H1 (cell line): ENCODE results near the gene PDCD6IP. TPM values are rescaled to one million over a fixed set of nuclear protein-coding genes. Genes with fewer than 3 reads are reported as not detected.
"Not testable (repeated sequence)": the region's sequence is repeated elsewhere in the genome, so short reads cannot be mapped to it uniquely, and the experiment has no call there.

Experiments
- CTCF ChIA-PET: fragments of 300-600 bp; sonication (Branson Sonifier 250); formaldehyde crosslinking; loops from one replicate; lab custom pipeline; 2021; ENCODE audit not compliant: partially characterized antibody; lab: Charles Lee
- POLR2A ChIA-PET: fragments of 300-600 bp; sonication (Branson Sonifier 250); formaldehyde crosslinking; loops from one replicate; lab custom pipeline; 2021; ENCODE audit warnings: inconsistent platforms; ENCODE audit not compliant: partially characterized antibody; lab: Charles Lee
- DNase-seq, 2 experiments: peaks; one replicate each; pipeline versions ENCODE4 v3.0.0 to v3.0.0-alpha.2; 2010 to 2022; ENCODE audit warnings: low spot score in 2 of 2, low read depth in 1 of 2, mixed read lengths in 1 of 2
- FAIRE-seq: peaks from 2 replicates; lab custom pipeline; 2011; peaks lifted over from hg19 to GRCh38; lab: Jason Lieb, UNC
- H2AFZ ChIP-seq: 2 replicates; pipeline ENCODE4 v1.8.1; 2012; ENCODE audit warnings: low read length, inconsistent platforms
- H2AK5ac ChIP-seq: 2 replicates; pipeline ENCODE4 v1.6.1; 2013; ENCODE audit warnings: low read depth, low read length
- H2BK120ac ChIP-seq: replicated peaks from 2 replicates; pipeline ENCODE3; 2013; ENCODE audit warnings: low read depth, low read length, inconsistent platforms
- H2BK12ac ChIP-seq: 2 replicates; pipeline ENCODE4 v1.6.1; 2013; ENCODE audit warnings: low read depth, low read length
- H2BK15ac ChIP-seq: 2 replicates; pipeline ENCODE4 v1.6.1; 2013; ENCODE audit warnings: low read length
- H2BK20ac ChIP-seq: 2 replicates; pipeline ENCODE4 v1.6.1; 2013; ENCODE audit warnings: low read length
- H2BK5ac ChIP-seq: 2 replicates; pipeline ENCODE4 v1.6.1; 2013; ENCODE audit warnings: low read depth, low read length
- H3K14ac ChIP-seq: 2 replicates; pipeline ENCODE4 v1.6.1; 2013; ENCODE audit warnings: inconsistent platforms; ENCODE audit not compliant: insufficient read length
- H3K18ac ChIP-seq: 2 replicates; pipeline ENCODE4 v1.6.1; 2013; ENCODE audit warnings: low read length; ENCODE audit errors: extremely low read depth
- H3K23ac ChIP-seq: 2 replicates; pipeline ENCODE4 v1.6.1; 2013; ENCODE audit warnings: inconsistent platforms; ENCODE audit not compliant: insufficient read length
- H3K23me2 ChIP-seq: 2 replicates; pipeline ENCODE4 v1.6.1; 2013; ENCODE audit warnings: low read depth, low read length
- H3K27ac ChIP-seq: 2 replicates; pipeline ENCODE4 v1.6.1; 2011; ENCODE audit warnings: low read depth, low read length, inconsistent platforms
- H3K27me3 ChIP-seq, 4 experiments: replicated peaks in 1 of 4; 1 replicate in 1 of 4; 2 replicates in 3 of 4; pipeline versions ENCODE4 v1.6.1 to v1.8.1; 2011 to 2013; ENCODE audit warnings: low read length in 3 of 4, mild to moderate bottlenecking in 3 of 4, inconsistent platforms in 2 of 4, mixed read lengths in 2 of 4, moderate library complexity in 1 of 4; ENCODE audit not compliant: control insufficient read depth in 3 of 4, insufficient read depth in 3 of 4; ENCODE audit errors: extremely low read depth in 1 of 4
- H3K36me3 ChIP-seq, 4 experiments: 2 replicates each; pipeline versions ENCODE4 v1.6.1 to v1.8.1; 2011 to 2013; ENCODE audit warnings: mild to moderate bottlenecking in 4 of 4, low read length in 3 of 4, moderate library complexity in 2 of 4, control low read depth in 1 of 4, inconsistent platforms in 1 of 4; ENCODE audit not compliant: insufficient read depth in 4 of 4, control insufficient read depth in 2 of 4
- H3K4ac ChIP-seq: replicated peaks from 2 replicates; pipeline ENCODE3; 2013; ENCODE audit warnings: low read length, low read depth, mixed read lengths, inconsistent platforms; ENCODE audit not compliant: insufficient read length
- H3K4me1 ChIP-seq, 4 experiments: replicated peaks in 1 of 4; 1 replicate in 1 of 4; 2 replicates in 3 of 4; pipeline versions ENCODE4 v1.6.1 to v1.8.1; 2011 to 2013; ENCODE audit warnings: low read length in 3 of 4, inconsistent platforms in 2 of 4, mixed read lengths in 1 of 4; ENCODE audit not compliant: insufficient read depth in 4 of 4, control insufficient read depth in 3 of 4
- H3K4me2 ChIP-seq, 2 experiments: 2 replicates each; pipeline versions ENCODE4 v1.6.1 to v1.8.1; 2011 to 2013; ENCODE audit warnings: low read depth in 2 of 2, low read length in 2 of 2, control low read depth in 1 of 2, inconsistent platforms in 1 of 2, mild to moderate bottlenecking in 1 of 2; ENCODE audit not compliant: insufficient read depth in 1 of 2
- H3K4me3 ChIP-seq, 4 experiments: fragments of 200-600, 300-600 bp in 1 of 4; sonication (generic), shearing (Covaris generic), sonication (Bioruptor Twin) in 1 of 4; 2 replicates each; pipeline versions ENCODE4 v1.5.1 to v1.8.1; 2011 to 2016; ENCODE audit warnings: low read length in 4 of 4, low read depth in 3 of 4, control low read depth in 2 of 4, inconsistent platforms in 2 of 4, mild to moderate bottlenecking in 2 of 4, mixed read lengths in 1 of 4, moderate library complexity in 1 of 4; ENCODE audit not compliant: insufficient read depth in 2 of 4; ENCODE audit errors: extremely low read depth in 1 of 4
- H3K56ac ChIP-seq: replicated peaks from 2 replicates; pipeline ENCODE3; 2013; ENCODE audit warnings: low read depth, mild to moderate bottlenecking, mixed read lengths, low read length, inconsistent platforms; ENCODE audit not compliant: insufficient read length
- H3K79me1 ChIP-seq: 2 replicates; pipeline ENCODE4 v1.6.1; 2013; ENCODE audit warnings: low read depth, low read length, control low read depth
- H3K79me2 ChIP-seq, 2 experiments: 2 replicates each; pipeline versions ENCODE4 v1.6.1 to v1.8.1; 2012 to 2013; ENCODE audit warnings: low read length in 2 of 2, mild to moderate bottlenecking in 2 of 2, inconsistent platforms in 1 of 2; ENCODE audit not compliant: insufficient read depth in 2 of 2, control insufficient read depth in 1 of 2
- H3K9ac ChIP-seq, 4 experiments: replicated peaks in 1 of 4; 1 replicate in 1 of 4; 2 replicates in 3 of 4; pipeline versions ENCODE4 v1.6.1 to v1.8.1; 2011 to 2013; ENCODE audit warnings: low read depth in 3 of 4, low read length in 3 of 4, control low read depth in 2 of 4, mild to moderate bottlenecking in 2 of 4, moderate library complexity in 2 of 4, inconsistent platforms in 1 of 4; ENCODE audit errors: extremely low read depth in 1 of 4
- H3K9me3 ChIP-seq, 2 experiments: 2 replicates each; pipeline versions ENCODE4 v1.6.1 to v1.8.1; 2012 to 2013; ENCODE audit warnings: mild to moderate bottlenecking in 2 of 2, moderate library complexity in 2 of 2, control low read depth in 1 of 2, inconsistent platforms in 1 of 2, low read depth in 1 of 2, low read length in 1 of 2, mixed read lengths in 1 of 2; ENCODE audit not compliant: insufficient read depth in 2 of 2
- H4K20me1 ChIP-seq, 2 experiments: replicated peaks in 1 of 2; 2 replicates each; pipeline versions ENCODE3 to v1.8.1; 2011 to 2013; ENCODE audit warnings: inconsistent platforms in 2 of 2, low read length in 2 of 2, mild to moderate bottlenecking in 1 of 2; ENCODE audit not compliant: insufficient read depth in 2 of 2, control insufficient read depth in 1 of 2
- H4K5ac ChIP-seq: 2 replicates; pipeline ENCODE4 v1.6.1; 2013; ENCODE audit warnings: low read length, low read depth, mixed read lengths, inconsistent platforms; ENCODE audit not compliant: insufficient read length
- H4K8ac ChIP-seq: 2 replicates; pipeline ENCODE4 v1.8.0; 2013; ENCODE audit warnings: mild to moderate bottlenecking, moderate library complexity, low read length, inconsistent platforms; ENCODE audit not compliant: insufficient read depth; ENCODE audit errors: extremely low read depth
- H4K91ac ChIP-seq: replicated peaks from 2 replicates; pipeline ENCODE3; 2013; ENCODE audit warnings: low read length, mixed read lengths, inconsistent platforms; ENCODE audit not compliant: insufficient read length
- POLR2A ChIP-seq, 2 experiments: IDR thresholded peaks; 1 replicate in 1 of 2; 2 replicates in 1 of 2; pipeline ENCODE4 v1.6.1; 2011; ENCODE audit warnings: low read depth in 2 of 2, low read length in 2 of 2, mild to moderate bottlenecking in 2 of 2; ENCODE audit errors: control extremely low read depth in 1 of 2
- SP4 ChIP-seq: IDR thresholded peaks from 2 replicates; pipeline ENCODE4 v1.6.1; 2012; ENCODE audit warnings: low read length, inconsistent platforms
- SUZ12 ChIP-seq: fragments of 200-600 bp; sonication (generic); IDR thresholded peaks from 2 replicates; pipeline ENCODE4 v1.6.1; 2012; ENCODE audit warnings: mild to moderate bottlenecking, inconsistent platforms, low read length, moderate library complexity, mixed read lengths
- TCF12 ChIP-seq: IDR thresholded peaks from 2 replicates; pipeline ENCODE4 v1.6.1; 2011; ENCODE audit warnings: low read depth, mild to moderate bottlenecking, low read length
- YY1 ChIP-seq: IDR thresholded peaks from 2 replicates; pipeline ENCODE4 v1.6.1; 2011; ENCODE audit warnings: low read depth, mild to moderate bottlenecking, low read length
- WGBS, 2 experiments: shearing (Covaris generic) in 1 of 2; methylation state at CpG; one replicate each; pipeline versions ENCODE4 v1.1.6 to v1.1.7; 2013 to 2015; ENCODE audit warnings: low lambda C conversion rate in 2 of 2, mixed read lengths in 2 of 2, inconsistent platforms in 1 of 2, low coverage in 1 of 2, missing lambda C conversion rate in 1 of 2; ENCODE audit not compliant: insufficient replicate concordance in 2 of 2, insufficient coverage in 1 of 2, insufficient read length in 1 of 2; ENCODE audit errors: extremely low coverage in 1 of 2, missing lambda C conversion rate in 1 of 2; 5-methylcytosine and 5-hydroxymethylcytosine counted together
- polyA plus RNA-seq, 7 experiments: library from polyadenylated mRNA; depleted of rRNA in 3 of 7; stranded (reverse) in 5 of 7; unstranded in 2 of 7; fragments of >200 nt in 5 of 7; fragments of 200-250 nt in 2 of 7; gene quantifications; 1 replicate in 5 of 7; 2 replicates in 1 of 7; 4 replicates in 1 of 7; pipeline versions ENCODE4 v1.2.1 to v1.2.3, GENCODE V29; 2011 to 2013; ENCODE audit warnings: missing spikeins in 2 of 7, mixed read lengths in 2 of 7
- total RNA-seq: library from RNA; stranded (reverse); fragmentation: NEBNext Ultra II Directional; extraction: Animal tissue kit (Norgen Biotek cat#: 25700); gene quantifications from 2 replicates; pipeline ENCODE4 v1.2.1, GENCODE V29; 2021

Gene PDCD6IP
- total and polyA plus RNA-seq, 2 of the 8 experiments (the other 6 are each of a cell fraction or from before 2014, with no cell fraction given): 61.7 to 155 TPM

GRCh38 chr3:33834096-33834453 lies 35.6 kb downstream of the PDCD6IP start (continued):
- TF ChIP-seq SUZ12 (no peak), SP4 (no peak), TCF12 (no peak), YY1 (no peak), POLR2A (IDR thresholded peaks at IDR 0.05; ENCODE audit: control extremely low read depth in 1 of 2, low read depth in 2 of 2, low read length in 2 of 2) (no peak)

GRCh38 chr3:33837182-33837581 lies 38.8 kb downstream of the PDCD6IP start:
- not testable (repeated sequence) for FAIRE-seq

More at GRCh38 chr3:33837182-33837581, 38.8 kb downstream of the PDCD6IP start:
- H3K79me2 ChIP-seq, H3K14ac ChIP-seq, H2BK5ac ChIP-seq, DNase-seq, H4K5ac ChIP-seq, H3K4ac ChIP-seq, H2BK20ac ChIP-seq, H3K4me2 ChIP-seq, H2BK12ac ChIP-seq, H4K8ac ChIP-seq, H3K27ac ChIP-seq, H2BK15ac ChIP-seq, H4K91ac ChIP-seq, H3K18ac ChIP-seq, H3K9me3 ChIP-seq, H3K4me3 ChIP-seq, H3K56ac ChIP-seq, CTCF ChIA-PET, H3K27me3 ChIP-seq, H3K23me2 ChIP-seq, H4K20me1 ChIP-seq, H2BK120ac ChIP-seq, H3K36me3 ChIP-seq, H2AK5ac ChIP-seq, H3K4me1 ChIP-seq, H3K79me1 ChIP-seq, H3K23ac ChIP-seq, H3K9ac ChIP-seq, H2AFZ ChIP-seq: not testable (repeated sequence)
- POLR2A ChIA-PET: interaction anchor here (0.6 to 0.9 kb wide), 3 partner anchors 20 to 541 kb away, joined by 3 to 5 read pairs (median 3); no protein-coding TSS in a partner anchor
- WGBS, 2 experiments: 95% methylated on average over 3 of the region's 3 CpGs; no CpG with 5 or more reads in 1 of the 2 experiments
